Subcutaneous adipose tissue (tissue), 4 donors: ENCODE results near the gene UBE3A. TPM values are rescaled to one million over a fixed set of nuclear protein-coding genes. Genes with fewer than 3 reads are reported as not detected.

Experiments
- total RNA-seq, 4 donors: library from RNA; depleted of rRNA; stranded (reverse); fragments of >200 nt; gene quantifications; one replicate each; pipeline ENCODE4 v1.1.0, GENCODE V29; 2016
- TF ChIP-seq, protein P1 (sequence below): fragments of 450-650 bp; IDR thresholded peaks from one replicate; pipeline ENCODE4 v1.5.1; 2016; ENCODE audit warnings: low read depth, mild to moderate bottlenecking, control low read depth, antibody characterized with exemption, moderate library complexity

Gene UBE3A
- total RNA-seq, 4 donors from 2014 or later: 56.7 to 94.6 (median 64.8) TPM

GRCh38 chr15:25415707-25416106 lies 23.1 kb downstream of the UBE3A start:
- TF ChIP-seq, protein P1, sequence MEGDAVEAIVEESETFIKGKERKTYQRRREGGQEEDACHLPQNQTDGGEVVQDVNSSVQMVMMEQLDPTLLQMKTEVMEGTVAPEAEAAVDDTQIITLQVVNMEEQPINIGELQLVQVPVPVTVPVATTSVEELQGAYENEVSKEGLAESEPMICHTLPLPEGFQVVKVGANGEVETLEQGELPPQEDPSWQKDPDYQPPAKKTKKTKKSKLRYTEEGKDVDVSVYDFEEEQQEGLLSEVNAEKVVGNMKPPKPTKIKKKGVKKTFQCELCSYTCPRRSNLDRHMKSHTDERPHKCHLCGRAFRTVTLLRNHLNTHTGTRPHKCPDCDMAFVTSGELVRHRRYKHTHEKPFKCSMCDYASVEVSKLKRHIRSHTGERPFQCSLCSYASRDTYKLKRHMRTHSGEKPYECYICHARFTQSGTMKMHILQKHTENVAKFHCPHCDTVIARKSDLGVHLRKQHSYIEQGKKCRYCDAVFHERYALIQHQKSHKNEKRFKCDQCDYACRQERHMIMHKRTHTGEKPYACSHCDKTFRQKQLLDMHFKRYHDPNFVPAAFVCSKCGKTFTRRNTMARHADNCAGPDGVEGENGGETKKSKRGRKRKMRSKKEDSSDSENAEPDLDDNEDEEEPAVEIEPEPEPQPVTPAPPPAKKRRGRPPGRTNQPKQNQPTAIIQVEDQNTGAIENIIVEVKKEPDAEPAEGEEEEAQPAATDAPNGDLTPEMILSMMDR: no peak

- TF ChIP-seq, protein P1: no peak
Measured at GRCh38 chr15:25415217-25415616, 23.6 kb downstream of the UBE3A start.

GRCh38 chr15:25410649-25411048 lies 28.2 kb downstream of the UBE3A start:
- TF ChIP-seq, protein P1: no peak

DNA sequence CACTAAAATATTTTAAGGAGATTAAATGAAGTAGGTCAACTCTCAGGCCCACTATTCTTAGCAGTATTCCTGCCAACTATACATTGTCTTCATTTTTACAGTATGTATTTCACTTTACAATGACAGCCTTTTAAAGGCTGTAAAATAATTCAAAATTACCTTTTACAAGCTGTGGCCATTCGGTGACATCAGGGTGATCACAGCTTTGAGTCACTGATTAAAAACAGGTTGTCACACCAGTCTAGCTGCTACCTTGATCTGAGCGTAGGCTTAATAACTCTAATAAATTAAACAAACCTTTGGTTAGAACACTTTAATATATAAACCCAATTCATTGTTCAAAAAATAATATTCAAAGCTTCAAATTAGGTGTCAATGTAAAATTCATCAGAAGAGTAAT lies 29.9 kb downstream of the UBE3A start:
- TF ChIP-seq, protein P1: no peak

GRCh38 chr15:25408428-25408827 lies 30.4 kb downstream of the UBE3A start:
- TF ChIP-seq, protein P1: no peak

- TF ChIP-seq, protein P1: no peak
Measured at GRCh38 chr15:25407950-25408349, 30.9 kb downstream of the UBE3A start.

DNA sequence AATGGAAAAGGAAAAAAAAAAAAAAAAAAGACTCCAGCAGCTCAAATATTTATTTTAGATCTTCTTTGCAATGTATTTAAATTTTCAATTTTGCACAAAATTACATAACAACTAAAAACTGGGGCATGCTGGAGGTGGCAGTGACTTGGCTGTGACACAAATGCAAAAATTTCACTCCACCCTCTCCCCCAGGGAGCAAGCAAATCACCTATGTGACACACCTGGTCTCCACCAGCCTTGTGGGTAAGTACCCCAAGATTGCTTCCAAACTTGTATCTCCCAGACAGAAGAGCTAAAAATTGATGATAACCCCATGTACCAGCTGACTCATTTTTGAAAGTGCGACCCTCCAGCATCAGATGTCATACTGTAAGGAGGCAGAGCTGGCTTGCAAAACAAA lies 32.0 kb downstream of the UBE3A start:
- TF ChIP-seq, protein P1: no peak
